ENCODE measurements around the gene CEACAM16. TPM values are rescaled to one million over a fixed set of nuclear protein-coding genes. Genes with fewer than 3 reads are reported as not detected.

CEACAM16 gene
- total RNA-seq, 1 experiment from 2014 or later: not detected

GRCh38 chr19:44745341-44745831, 46.4 kb downstream of the CEACAM16 start:
- Histone ChIP-seq H2AFZ (ENCODE audit: low read depth, low read length, poor library complexity, severe bottlenecking) (no peak overlapping the region), H3K9me3 (ENCODE audit: control insufficient read depth in 1 of 2, insufficient read depth in 1 of 2, low read depth in 1 of 2, low read length in 2 of 2) (no peaks in the 10 kb centered on the region), H3K4me1 (ENCODE audit: control insufficient read depth in 1 of 2, insufficient read depth in 2 of 2, low read length in 2 of 2) (peaks cover 71 to 87% of the 10 kb centered on the region in 2 experiments), H3K27ac (ENCODE audit: low read depth, low read length) (peak overlapping the region; percentile 28; the same call in 1 of the 2 replicates), H4K20me1 (ENCODE audit: insufficient read depth) (no peaks in the 10 kb centered on the region), H3K27me3 (ENCODE audit: insufficient read depth, low read length) (no peaks in the 10 kb centered on the region), H3K4me2 (ENCODE audit: low read length) (peak overlapping the region; percentile 81), H3K9me2 (ENCODE audit: insufficient read depth) (no peaks in the 10 kb centered on the region), H3K9ac (ENCODE audit: low read length) (peak overlapping the region; percentile 47), H3K79me2 (ENCODE audit: insufficient read depth, low read length) (peaks cover 16% of the 10 kb centered on the region), H3K36me3 (ENCODE audit: control insufficient read depth in 1 of 2, insufficient read depth in 2 of 2, low read length in 2 of 2) (no peaks in the 10 kb centered on the region), H3K4me3 (replicated peaks in 1 of 2; ENCODE audit: low read depth in 1 of 2, low read length in 2 of 2) (no peak overlapping the region)
- TF ChIP-seq TCF7L2 (IDR thresholded peaks at IDR 0.05; ENCODE audit: borderline replicate concordance, extremely low read depth, insufficient read depth, insufficient read length) (peak; percentile 50), CBX3 (IDR thresholded peaks at IDR 0.05; ENCODE audit: low read depth) (0 out of 2 replicates have a peak, but pooled peaks have one; percentile 1), MAX (IDR thresholded peaks at IDR 0.05) (no peak)
- no TSS peak for BruUV-seq (replicated peaks)
- peak; percentile 26 for DNase-seq (ENCODE audit: low read depth, low spot score)
- peak; percentile 16 for ATAC-seq
- intact Hi-C loops (cut with micrococcal nuclease): no loop called here
- RAD21 ChIA-PET (ENCODE audit: low non-redundant PET in 1 of 2, low total read pairs in 2 of 2, uncharacterized antibody in 2 of 2, unreplicated experiment in 2 of 2): interaction anchor here (1.0 to 1.5 kb wide), 3 partner anchors 21 to 25 kb away, joined by 3 to 4 read pairs (median 3); no protein-coding TSS in a partner anchor
- POLR2A ChIA-PET: interaction anchor here (1.0 to 5.8 kb wide), 4 partner anchors 8 to 99 kb away, joined by 3 to 36 read pairs (median 4); no protein-coding TSS in a partner anchor
- CTCF ChIA-PET: interaction anchor here (1.1 to 1.8 kb wide), 2 partner anchors 22 to 25 kb away, joined by 4 to 6 read pairs; no protein-coding TSS in a partner anchor

GRCh38 chr19:44745887-44746600, 47.1 kb downstream of the CEACAM16 start:
- POLR2A ChIA-PET: interaction anchor here (1.0 to 5.8 kb wide), 2 partner anchors 7 to 24 kb away, joined by 4 to 36 read pairs; no protein-coding TSS in a partner anchor
- no peak for TF ChIP-seq CEBPB (IDR thresholded peaks at IDR 0.05; ENCODE audit: low read depth)
- no peak for TF ChIP-seq EZH2 (IDR thresholded peaks at IDR 0.05)
- TF ChIP-seq SP1 (IDR thresholded peaks at IDR 0.05; ENCODE audit: low read depth): no peak
- TF ChIP-seq TCF7L2 (IDR thresholded peaks at IDR 0.05; ENCODE audit: borderline replicate concordance, extremely low read depth, insufficient read depth, insufficient read length): no peak
- TF ChIP-seq EZH2phosphoT487 (IDR thresholded peaks at IDR 0.05; ENCODE audit: borderline replicate concordance): no peak
- TF ChIP-seq ZNF274 (IDR thresholded peaks at IDR 0.05; ENCODE audit: low read depth, low read length): no peak
- no peak for TF ChIP-seq ZBTB33 (IDR thresholded peaks at IDR 0.05; ENCODE audit: extremely low read depth, insufficient replicate concordance, low read length)
- TF ChIP-seq RAD21 (IDR thresholded peaks at IDR 0.05; ENCODE audit: low read depth): no peak
- TF ChIP-seq SRF (IDR thresholded peaks at IDR 0.05; ENCODE audit: low read depth): no peak
- no peak for TF ChIP-seq EGR1 (IDR thresholded peaks at IDR 0.05; ENCODE audit: low read depth)
- no peak for TF ChIP-seq JUND (IDR thresholded peaks at IDR 0.05)
- TF ChIP-seq POLR2AphosphoS5 (IDR thresholded peaks at IDR 0.05; ENCODE audit: low read depth, low read length): no peak
- TF ChIP-seq SIN3A (IDR thresholded peaks at IDR 0.05; ENCODE audit: low read depth): no peak
- no peak for TF ChIP-seq MAX (IDR thresholded peaks at IDR 0.05)
- TF ChIP-seq YY1 (IDR thresholded peaks at IDR 0.05; ENCODE audit: extremely low read depth, insufficient replicate concordance, low read depth, low read length): no peak

More at GRCh38 chr19:44745887-44746600, 47.1 kb downstream of the CEACAM16 start:
- Histone ChIP-seq H3K4me2 (ENCODE audit: low read length) (peak overlapping the region; percentile 81), H3K79me2 (ENCODE audit: insufficient read depth, low read length) (peaks cover 18% of the 10 kb centered on the region), H3K4me3 (replicated peaks in 1 of 2; ENCODE audit: low read depth in 1 of 2, low read length in 2 of 2) (no peak overlapping the region), H3K36me3 (ENCODE audit: control insufficient read depth in 1 of 2, insufficient read depth in 2 of 2, low read length in 2 of 2) (peaks cover 0 to under 1% of the 10 kb centered on the region in 2 experiments; a peak in 1 of 4 replicates), H2AFZ (ENCODE audit: low read depth, low read length, poor library complexity, severe bottlenecking) (no peak overlapping the region), H3K27me3 (ENCODE audit: insufficient read depth, low read length) (no peaks in the 10 kb centered on the region), H4K20me1 (ENCODE audit: insufficient read depth) (no peaks in the 10 kb centered on the region), H3K9me3 (ENCODE audit: control insufficient read depth in 1 of 2, insufficient read depth in 1 of 2, low read depth in 1 of 2, low read length in 2 of 2) (no peaks in the 10 kb centered on the region), H3K9me2 (ENCODE audit: insufficient read depth) (no peaks in the 10 kb centered on the region), H3K27ac (ENCODE audit: low read depth, low read length) (peak overlapping the region; percentile 98; the same call in 1 of the 2 replicates), H3K4me1 (ENCODE audit: control insufficient read depth in 1 of 2, insufficient read depth in 2 of 2, low read length in 2 of 2) (peaks cover 64 to 86% of the 10 kb centered on the region in 2 experiments), H3K9ac (ENCODE audit: low read length) (peak overlapping the region; percentile 47; the same call in 1 of the 2 replicates)
- RAD21 ChIA-PET (ENCODE audit: low non-redundant PET in 1 of 2, low total read pairs in 2 of 2, uncharacterized antibody in 2 of 2, unreplicated experiment in 2 of 2): interaction anchor here (1.0 to 1.5 kb wide), 3 partner anchors 21 to 25 kb away, joined by 3 to 4 read pairs (median 3); no protein-coding TSS in a partner anchor
- ATAC-seq: no peak
- BruUV-seq (replicated peaks): no TSS peak
- no peak for DNase-seq (ENCODE audit: low read depth, low spot score)
- intact Hi-C loops (cut with micrococcal nuclease): no loop called here
- CTCF ChIA-PET: interaction anchor here (1.8 kb wide), 1 partner anchor 25 kb away, joined by 6 read pairs; no protein-coding TSS in a partner anchor

All from HCT116 (cell line).